ENCODE measurements around the gene LIN7A. TPM values are rescaled to one million over a fixed set of nuclear protein-coding genes. Genes with fewer than 3 reads are reported as not detected.

Gene LIN7A
- total and polyA plus RNA-seq, 2 of the 4 experiments (the other 2 are of a cell fraction): 10.8 to 24.7 TPM

DNA sequence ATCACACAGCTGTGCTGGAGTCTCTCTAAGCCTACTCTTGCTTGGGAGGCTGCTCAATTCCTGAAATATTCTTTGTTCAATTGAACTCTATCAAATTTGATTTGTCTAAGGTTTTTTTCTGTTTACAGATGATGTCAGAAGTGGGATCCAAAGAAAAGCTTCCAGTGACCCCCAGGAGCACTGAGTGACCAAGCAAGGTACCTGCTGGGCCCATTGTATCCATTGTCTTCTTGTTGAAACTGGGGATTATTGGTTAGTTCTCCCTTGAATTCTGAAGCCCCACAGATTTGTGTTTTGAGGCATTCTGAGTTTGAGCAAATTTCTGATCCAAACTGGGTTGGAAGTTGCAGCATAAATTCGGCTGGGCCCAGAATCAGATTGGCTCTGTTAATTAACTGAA, 156.4 kb downstream of the LIN7A start:
- Histone ChIP-seq H3K27me3 (ENCODE audit: control insufficient read depth, insufficient read depth, low read length) (no peaks in the 10 kb centered on the region), H2BK5ac (ENCODE audit: low read depth, low read length, poor library complexity, severe bottlenecking) (no peak overlapping the region), H3K9me1 (ENCODE audit: insufficient read depth, low read length) (peaks cover 3% of the 10 kb centered on the region; the same call in 1 of the 2 replicates), H3K9ac (ENCODE audit: low read depth, low read length) (no peak overlapping the region), H3K4me3 (ENCODE audit: insufficient read depth, low read depth, low read length) (no peak overlapping the region), H2AK5ac (ENCODE audit: low read depth, low read length) (no peak overlapping the region), H2BK20ac (ENCODE audit: low read depth, low read length) (peak overlapping the region; percentile 39; the same call in 1 of the 2 replicates), H3K23ac (ENCODE audit: low read depth, low read length) (no peak overlapping the region), H2AFZ (replicated peaks; ENCODE audit: low read length, poor library complexity) (no peak overlapping the region), H3K36me3 (ENCODE audit: control insufficient read depth, insufficient read depth, low read length) (no peaks in the 10 kb centered on the region), H3K79me1 (ENCODE audit: low read depth in 1 of 2, low read length in 2 of 2) (no peaks in the 10 kb centered on the region), H2BK120ac (ENCODE audit: low read depth, low read length) (peak overlapping the region; percentile 6; the same call in 1 of the 2 replicates), H4K20me1 (ENCODE audit: insufficient read depth, low read length) (no peaks in the 10 kb centered on the region), H4K5ac (ENCODE audit: low read depth, low read length) (peak overlapping the region; percentile 31; the same call in 1 of the 2 replicates), H3K9me3 (ENCODE audit: control insufficient read depth, insufficient read depth, low read length) (peaks cover 4% of the 10 kb centered on the region), H3K18ac (ENCODE audit: low read depth, low read length) (no peak overlapping the region), H3K4me1 (ENCODE audit: control insufficient read depth, insufficient read depth, low read length) (peaks cover 2% of the 10 kb centered on the region), H3K27ac (ENCODE audit: insufficient read depth, low read length) (no peak overlapping the region), H3K56ac (ENCODE audit: extremely low read depth, insufficient read depth, low read length) (no peak overlapping the region), H3K4ac (ENCODE audit: low read depth, low read length) (no peak overlapping the region), H4K8ac (ENCODE audit: low read depth in 2 of 2, low read length in 2 of 2) (0 out of 4 replicates have a peak overlapping the region, but pooled peaks of 1 of the 2 experiments have one; percentile 10), H2BK15ac (ENCODE audit: low read depth, low read length) (no peak overlapping the region), H4K91ac (ENCODE audit: insufficient read depth, low read depth, low read length) (no peak overlapping the region), H2AK9ac (replicated peaks; ENCODE audit: low read depth, low read length, poor library complexity) (no peak overlapping the region), H3K4me2 (ENCODE audit: low read depth, low read length) (no peak overlapping the region), H3K14ac (replicated peaks; ENCODE audit: low read depth, low read length) (no peak overlapping the region)
- POLR2A ChIA-PET (ENCODE audit: unreplicated experiment): no interaction called here
- DNase-seq: no peak
- CTCF ChIA-PET: no interaction called here
- WGBS, 2 experiments (ENCODE audit: extremely low coverage in 2 of 2, insufficient read length in 1 of 2): no CpG with 5 or more reads among the region's 1 CpG
- BruUV-seq (replicated peaks): no TSS peak
- dilution Hi-C loops (cut with HindIII; ENCODE audit: low sequenced_read_pairs, unreplicated experiment) (no loop called here), in situ Hi-C loops (cut with MboI; ENCODE audit: low sequenced_read_pairs) (loop anchor here (25.0 kb wide), 1 partner anchor 1369 kb away; no protein-coding TSS in a partner anchor), intact Hi-C loops (cut with micrococcal nuclease) (no loop called here)
- ATAC-seq (ENCODE audit: low read depth): no peak
- TF ChIP-seq CHD1 (IDR thresholded peaks at IDR 0.05; ENCODE audit: low read depth, low read length): no peak
- TF ChIP-seq, protein P1, sequence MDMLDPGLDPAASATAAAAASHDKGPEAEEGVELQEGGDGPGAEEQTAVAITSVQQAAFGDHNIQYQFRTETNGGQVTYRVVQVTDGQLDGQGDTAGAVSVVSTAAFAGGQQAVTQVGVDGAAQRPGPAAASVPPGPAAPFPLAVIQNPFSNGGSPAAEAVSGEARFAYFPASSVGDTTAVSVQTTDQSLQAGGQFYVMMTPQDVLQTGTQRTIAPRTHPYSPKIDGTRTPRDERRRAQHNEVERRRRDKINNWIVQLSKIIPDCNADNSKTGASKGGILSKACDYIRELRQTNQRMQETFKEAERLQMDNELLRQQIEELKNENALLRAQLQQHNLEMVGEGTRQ (IDR thresholded peaks at IDR 0.05; ENCODE audit: low read depth, low read length): no peak
- no peak for TF ChIP-seq POLR2A (IDR thresholded peaks at IDR 0.05; ENCODE audit: low read depth, low read length)

All from IMR-90 (cell line).